Lower leg skin (tissue), 4 donors: ENCODE measurements around the gene TNFSF8. TPM values are rescaled to one million over a fixed set of nuclear protein-coding genes. Genes with fewer than 3 reads are reported as not detected.

ENCODE experiments used
- DNase-seq, 2 donors: peaks; one replicate each; pipeline ENCODE4 v3.0.0-alpha.2; 2019; ENCODE audit warnings: low spot score in 2 of 2
- H3K4me3 ChIP-seq: fragments of 200-600 bp; sonication (generic); 2 replicates; pipeline ENCODE4 v1.5.1; 2017; ENCODE audit warnings: mild to moderate bottlenecking, low read depth; ENCODE audit not compliant: poor library complexity, severe bottlenecking
- POLR2A ChIP-seq, 2 donors: fragments of 450-650 bp; IDR thresholded peaks; one replicate each; pipeline ENCODE4 v1.6.1; 2016 to 2017; ENCODE audit warnings: antibody characterized with exemption in 2 of 2, mild to moderate bottlenecking in 1 of 2, moderate library complexity in 1 of 2
- WGBS, 2 donors: methylation state at CpG; one replicate each; pipeline ENCODE4 v1.1.5; 2018; 5-methylcytosine and 5-hydroxymethylcytosine counted together
- intact Hi-C: fragments of 100-400 bp; cut with DNase I; formaldehyde crosslinking; loops from one replicate; pipeline ENCODE4 v1.15.0; 2023; ENCODE audit warnings: low total_unique reads
- total RNA-seq, 4 donors: library from RNA; depleted of rRNA; stranded (reverse); fragments of >200 nt; gene quantifications; one replicate each; pipeline ENCODE4 v1.1.0, GENCODE V29; 2016
- TF ChIP-seq, protein P1 (sequence below), 3 donors: fragments of 450-650 bp; IDR thresholded peaks; one replicate each; pipeline ENCODE4 v1.5.1; 2016; ENCODE audit warnings: antibody characterized with exemption in 3 of 3, mild to moderate bottlenecking in 3 of 3, moderate library complexity in 2 of 3

Gene TNFSF8, protein sequence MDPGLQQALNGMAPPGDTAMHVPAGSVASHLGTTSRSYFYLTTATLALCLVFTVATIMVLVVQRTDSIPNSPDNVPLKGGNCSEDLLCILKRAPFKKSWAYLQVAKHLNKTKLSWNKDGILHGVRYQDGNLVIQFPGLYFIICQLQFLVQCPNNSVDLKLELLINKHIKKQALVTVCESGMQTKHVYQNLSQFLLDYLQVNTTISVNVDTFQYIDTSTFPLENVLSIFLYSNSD
- 1 to 10 TPM in 2 of 4 donors, under 1 TPM in 2; 0.27 to 2.5 (median 0.93) TPM for total RNA-seq

DNA sequence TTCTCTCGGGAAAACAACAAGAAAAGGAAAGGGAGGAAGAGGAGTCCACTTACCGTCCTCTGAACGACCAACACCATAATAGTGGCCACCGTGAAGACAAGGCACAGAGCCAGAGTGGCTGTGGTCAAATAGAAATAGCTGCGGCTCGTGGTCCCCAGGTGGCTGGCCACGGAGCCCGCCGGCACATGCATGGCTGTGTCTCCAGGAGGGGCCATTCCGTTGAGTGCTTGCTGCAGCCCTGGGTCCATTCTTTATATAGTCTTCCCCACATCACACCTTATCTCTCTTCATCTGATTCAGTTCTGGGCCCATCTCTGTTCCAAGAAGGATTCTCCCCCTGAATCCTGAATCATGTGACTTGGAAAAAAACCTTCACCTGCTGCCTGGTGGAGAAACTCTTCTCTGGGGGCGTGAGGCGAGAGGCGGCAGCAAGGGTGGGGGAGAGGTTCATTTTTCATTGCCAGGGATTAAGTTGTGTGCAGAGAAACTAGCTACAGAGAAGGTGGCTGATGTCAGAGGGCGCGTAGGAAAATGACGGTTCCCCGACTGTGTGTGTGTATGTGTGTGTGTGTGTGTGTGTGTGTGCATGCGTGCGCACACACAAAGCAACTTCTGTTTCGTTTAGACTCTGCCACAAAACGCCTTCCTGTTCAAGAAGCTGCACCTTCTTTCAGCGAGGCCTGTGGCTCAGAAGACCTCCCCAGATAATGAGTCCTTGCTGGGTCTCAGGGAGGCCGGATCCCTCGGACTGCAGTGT, at the start of gene TNFSF8:
TNFSF8 (minus strand) TSS at position 536 of the 757 bp plus-strand sequence; CDS start at position 248, 288 bp downstream.
- 72 to 86% methylated on average over 24 of the region's 24 CpGs for WGBS, 2 donors
- DNase-seq = no peak
- TF ChIP-seq, protein P1, sequence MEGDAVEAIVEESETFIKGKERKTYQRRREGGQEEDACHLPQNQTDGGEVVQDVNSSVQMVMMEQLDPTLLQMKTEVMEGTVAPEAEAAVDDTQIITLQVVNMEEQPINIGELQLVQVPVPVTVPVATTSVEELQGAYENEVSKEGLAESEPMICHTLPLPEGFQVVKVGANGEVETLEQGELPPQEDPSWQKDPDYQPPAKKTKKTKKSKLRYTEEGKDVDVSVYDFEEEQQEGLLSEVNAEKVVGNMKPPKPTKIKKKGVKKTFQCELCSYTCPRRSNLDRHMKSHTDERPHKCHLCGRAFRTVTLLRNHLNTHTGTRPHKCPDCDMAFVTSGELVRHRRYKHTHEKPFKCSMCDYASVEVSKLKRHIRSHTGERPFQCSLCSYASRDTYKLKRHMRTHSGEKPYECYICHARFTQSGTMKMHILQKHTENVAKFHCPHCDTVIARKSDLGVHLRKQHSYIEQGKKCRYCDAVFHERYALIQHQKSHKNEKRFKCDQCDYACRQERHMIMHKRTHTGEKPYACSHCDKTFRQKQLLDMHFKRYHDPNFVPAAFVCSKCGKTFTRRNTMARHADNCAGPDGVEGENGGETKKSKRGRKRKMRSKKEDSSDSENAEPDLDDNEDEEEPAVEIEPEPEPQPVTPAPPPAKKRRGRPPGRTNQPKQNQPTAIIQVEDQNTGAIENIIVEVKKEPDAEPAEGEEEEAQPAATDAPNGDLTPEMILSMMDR (IDR thresholded peaks at IDR 0.05) = no peak
- no peak for TF ChIP-seq POLR2A (IDR thresholded peaks at IDR 0.05)
- intact Hi-C loops = no loop called here
- H3K4me3 ChIP-seq = no peak within 1 kb of the TSS

DNA sequence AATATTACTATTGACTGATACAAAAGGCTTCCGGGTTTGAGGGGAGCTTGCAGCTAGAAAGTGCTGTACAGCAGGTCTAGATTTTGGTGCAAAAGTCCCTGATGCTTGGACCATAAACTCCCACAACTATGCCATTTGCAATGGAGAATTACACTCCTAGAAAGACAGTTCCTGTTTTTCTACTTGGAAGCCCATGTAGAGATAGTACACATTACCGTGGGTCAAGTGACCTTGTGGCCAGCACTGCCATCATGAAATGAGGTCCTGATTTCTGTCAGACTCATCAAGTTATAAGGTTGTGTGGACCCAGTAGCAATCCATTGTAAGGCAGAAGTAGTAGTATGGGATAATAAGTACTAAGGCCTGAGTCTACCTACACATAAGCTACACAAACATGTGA, 42.8 kb upstream of the TNFSF8 start:
- TF ChIP-seq, protein P1 (IDR thresholded peaks at IDR 0.05) = no peak
- no peak for TF ChIP-seq POLR2A (IDR thresholded peaks at IDR 0.05)
- WGBS, 2 donors = 70 to 79% methylated on average over 2 of the region's 2 CpGs
- no peak overlapping the region for H3K4me3 ChIP-seq
- no peak for DNase-seq
- intact Hi-C loops = no loop called here

DNA sequence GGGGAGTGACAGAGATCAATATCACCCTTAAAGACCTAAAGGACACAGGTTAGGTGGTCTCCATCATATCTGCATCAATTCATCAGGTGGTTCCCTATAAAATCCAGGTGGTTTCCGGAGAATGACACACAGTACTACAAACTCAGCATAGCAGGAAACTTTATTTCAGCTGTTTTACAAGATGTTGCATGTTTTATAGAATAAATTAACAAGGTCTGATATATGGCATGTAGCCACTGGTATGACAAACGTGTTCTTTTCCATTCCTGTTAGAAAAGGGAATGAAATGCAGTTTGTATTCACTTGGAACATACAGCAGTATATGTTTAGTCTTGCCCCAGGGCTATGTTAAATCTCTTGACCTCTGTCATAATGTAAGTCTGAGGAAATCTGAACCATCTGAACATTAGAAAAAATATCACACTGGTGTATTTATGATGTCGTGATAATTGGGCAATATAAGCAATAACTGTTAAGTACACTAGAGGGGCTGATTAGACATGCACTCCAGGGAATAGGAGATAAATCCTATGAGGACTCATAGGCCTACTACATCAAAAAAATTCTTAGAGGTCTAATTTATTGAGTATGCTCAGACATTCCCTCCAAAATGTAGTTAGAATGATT, 42.2 kb upstream of the TNFSF8 start:
- H3K4me3 ChIP-seq = no peak overlapping the region
- no peak for TF ChIP-seq POLR2A (IDR thresholded peaks at IDR 0.05)
- TF ChIP-seq, protein P1 (IDR thresholded peaks at IDR 0.05) = no peak
- intact Hi-C loops = no loop called here
- no peak for DNase-seq
- 38 to 48% methylated on average over 3 of the region's 3 CpGs for WGBS, 2 donors

DNA sequence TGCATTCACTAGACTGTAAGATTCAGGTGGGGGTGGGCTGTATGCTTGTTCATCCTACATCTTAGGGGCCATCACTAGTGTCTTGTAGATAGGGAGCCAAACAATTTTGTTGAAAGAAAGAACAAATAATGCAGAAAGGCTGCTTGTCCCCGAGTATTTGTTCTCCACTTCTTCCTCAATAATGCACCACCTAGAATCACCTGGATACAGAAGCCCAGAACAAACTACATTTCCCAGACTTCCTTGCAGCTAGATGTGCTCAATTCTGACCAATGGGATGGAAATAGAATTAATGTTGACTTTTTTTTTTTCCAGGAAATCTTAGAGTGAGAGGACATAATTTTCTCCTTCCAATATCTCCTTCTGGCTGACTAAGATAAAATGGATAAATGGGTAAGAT, 38.9 kb upstream of the TNFSF8 start:
- no peak for DNase-seq
- 63 to 66% methylated on average over 1 of the region's 1 CpG for WGBS, 2 donors
- intact Hi-C loops = no loop called here
- no peak overlapping the region for H3K4me3 ChIP-seq
- no peak for TF ChIP-seq POLR2A (IDR thresholded peaks at IDR 0.05)
- TF ChIP-seq, protein P1 (IDR thresholded peaks at IDR 0.05) = no peak

DNA sequence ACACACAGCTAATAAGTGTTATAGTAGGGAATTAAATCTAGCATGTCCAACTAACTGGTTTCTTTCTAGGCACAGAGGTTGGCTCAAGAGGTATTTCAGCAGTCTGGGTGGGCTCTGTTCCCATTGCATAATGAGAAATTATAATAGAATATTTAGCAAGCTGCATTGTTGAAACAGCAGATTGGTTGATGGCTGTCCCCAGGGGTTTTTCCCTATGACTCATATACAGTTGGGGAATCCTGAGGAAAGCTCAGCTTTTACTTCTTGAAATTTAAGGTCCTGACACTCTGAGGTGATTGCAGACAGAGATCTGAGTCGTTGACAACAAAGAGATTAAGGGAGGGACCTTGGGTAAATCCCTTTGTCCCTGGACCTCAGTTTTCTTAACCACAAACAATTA, 38.3 kb upstream of the TNFSF8 start:
- no peak for DNase-seq
- intact Hi-C loops = no loop called here
- H3K4me3 ChIP-seq = no peak overlapping the region
- TF ChIP-seq, protein P1 (IDR thresholded peaks at IDR 0.05) = no peak
- no peak for TF ChIP-seq POLR2A (IDR thresholded peaks at IDR 0.05)
- 5 to 6% methylated on average over 1 of the region's 1 CpG for WGBS, 2 donors
